Brain microvascular endothelial cell (primary cell): ENCODE results near the gene MBD3L3.

Experiments
- DNase-seq: peaks from one replicate; pipeline ENCODE4 v3.0.0-alpha.2; 2020
- H3K27ac ChIP-seq: fragments of 250-450 bp; sonication (Bioruptor Pico); 2 replicates; pipeline ENCODE4 v1.5.1; 2020; ENCODE audit warnings: mild to moderate bottlenecking, moderate library complexity
- H3K27me3 ChIP-seq: fragments of 250-450 bp; sonication (Bioruptor Pico); replicated peaks from 2 replicates; pipeline ENCODE4 v1.5.1; 2020; ENCODE audit warnings: mild to moderate bottlenecking
- H3K36me3 ChIP-seq: fragments of 250-450 bp; sonication (Bioruptor Pico); replicated peaks from 2 replicates; pipeline ENCODE4 v1.5.1; 2020; ENCODE audit warnings: mild to moderate bottlenecking
- H3K4me3 ChIP-seq: 2 replicates; pipeline ENCODE4 v1.5.1; 2011; ENCODE audit warnings: low read depth, mild to moderate bottlenecking, control low read depth, low read length, moderate library complexity
- in situ Hi-C: cut with HindIII; loops from 2 replicates; pipeline ENCODE4 v1.10.0; 2017; ENCODE audit warnings: low sequenced_read_pairs, low pct_ligation_motif_present
- TF ChIP-seq, protein P1 (sequence below): IDR thresholded peaks from 2 replicates; pipeline ENCODE4 v1.5.1; 2011; ENCODE audit warnings: low read depth, mild to moderate bottlenecking, moderate library complexity, low read length, control low read depth, inconsistent platforms; ENCODE audit errors: missing control alignments

MBD3L3 gene

DNA sequence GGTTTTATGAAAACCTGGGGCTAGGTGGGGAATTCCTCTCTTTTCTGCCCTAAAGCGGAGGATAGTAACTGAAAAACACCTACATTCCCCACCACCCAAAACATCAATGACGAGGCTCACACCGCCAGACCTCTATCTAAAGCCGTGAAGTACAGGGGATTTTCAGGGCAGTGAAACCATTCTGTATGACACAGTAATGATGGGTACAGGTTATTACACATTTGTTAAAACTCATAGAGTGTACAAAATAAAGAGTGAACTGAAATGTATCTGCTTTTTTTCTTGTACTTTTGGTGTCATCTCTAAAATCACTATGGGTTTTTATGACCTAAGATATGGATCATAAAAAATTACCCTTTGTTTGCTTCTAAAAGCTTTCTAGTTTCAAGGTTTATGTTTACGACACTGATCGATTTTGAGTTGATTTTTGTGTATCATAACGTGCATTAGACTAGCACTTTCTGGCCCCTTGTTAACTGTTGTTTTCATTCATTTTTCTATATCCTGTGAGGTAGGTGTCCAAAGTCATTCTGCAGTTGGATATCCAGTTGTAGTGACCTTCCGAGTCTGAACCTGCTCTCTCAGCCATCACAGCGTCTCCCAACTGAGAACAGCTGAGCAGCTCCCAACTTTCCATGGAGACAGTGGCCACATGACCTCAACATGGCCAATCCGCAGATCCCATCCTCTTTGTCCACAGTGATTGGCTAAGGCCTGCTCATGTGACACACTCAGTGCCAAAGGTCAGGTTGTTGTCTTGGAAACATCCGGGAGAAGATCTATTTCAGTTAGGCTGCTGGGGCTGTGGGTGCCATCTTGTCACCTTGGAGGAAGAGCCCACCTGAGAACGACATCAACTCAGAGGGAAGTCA lies 47.5 kb downstream of the MBD3L3 start:
- no peaks in the 10 kb centered on the region for H3K27me3 ChIP-seq
- in situ Hi-C loops = no loop called here
- TF ChIP-seq, protein P1, sequence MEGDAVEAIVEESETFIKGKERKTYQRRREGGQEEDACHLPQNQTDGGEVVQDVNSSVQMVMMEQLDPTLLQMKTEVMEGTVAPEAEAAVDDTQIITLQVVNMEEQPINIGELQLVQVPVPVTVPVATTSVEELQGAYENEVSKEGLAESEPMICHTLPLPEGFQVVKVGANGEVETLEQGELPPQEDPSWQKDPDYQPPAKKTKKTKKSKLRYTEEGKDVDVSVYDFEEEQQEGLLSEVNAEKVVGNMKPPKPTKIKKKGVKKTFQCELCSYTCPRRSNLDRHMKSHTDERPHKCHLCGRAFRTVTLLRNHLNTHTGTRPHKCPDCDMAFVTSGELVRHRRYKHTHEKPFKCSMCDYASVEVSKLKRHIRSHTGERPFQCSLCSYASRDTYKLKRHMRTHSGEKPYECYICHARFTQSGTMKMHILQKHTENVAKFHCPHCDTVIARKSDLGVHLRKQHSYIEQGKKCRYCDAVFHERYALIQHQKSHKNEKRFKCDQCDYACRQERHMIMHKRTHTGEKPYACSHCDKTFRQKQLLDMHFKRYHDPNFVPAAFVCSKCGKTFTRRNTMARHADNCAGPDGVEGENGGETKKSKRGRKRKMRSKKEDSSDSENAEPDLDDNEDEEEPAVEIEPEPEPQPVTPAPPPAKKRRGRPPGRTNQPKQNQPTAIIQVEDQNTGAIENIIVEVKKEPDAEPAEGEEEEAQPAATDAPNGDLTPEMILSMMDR = no peak
- H3K36me3 ChIP-seq = no peaks in the 10 kb centered on the region
- H3K27ac ChIP-seq = no peak overlapping the region
- H3K4me3 ChIP-seq = no peak overlapping the region
- DNase-seq = no peak

DNA sequence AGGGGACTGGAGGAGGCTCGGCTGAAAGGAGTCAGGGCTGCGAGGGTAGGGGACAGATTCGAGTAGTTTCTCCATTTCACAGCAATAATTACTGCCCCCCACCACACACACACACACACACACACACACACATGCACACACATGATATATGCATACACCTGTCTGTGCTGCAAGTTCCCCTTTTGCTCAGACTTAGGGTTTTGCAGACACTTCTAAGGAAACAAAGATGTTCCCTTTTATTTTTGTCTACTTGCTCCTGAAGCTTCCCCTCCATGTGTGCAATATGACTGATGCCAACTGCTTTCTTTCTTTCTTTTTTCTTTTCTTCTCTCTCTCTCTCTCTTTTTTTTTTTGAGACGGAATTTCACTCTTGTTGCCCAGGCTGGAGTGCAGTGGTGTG lies 50.6 kb downstream of the MBD3L3 start:
- in situ Hi-C loops = no loop called here
- DNase-seq = no peak
- no peaks in the 10 kb centered on the region for H3K27me3 ChIP-seq
- no peaks in the 10 kb centered on the region for H3K36me3 ChIP-seq
- H3K4me3 ChIP-seq = no peak overlapping the region
- H3K27ac ChIP-seq = no peak overlapping the region
- TF ChIP-seq, protein P1 = no peak
